Retinal pigment epithelial cell (primary cell): ENCODE measurements around the gene CNNM4.
A peak's percentile ranks its signal among the peaks of the same experiment; 100 is the strongest.

Source experiments
- DNase-seq: peaks from one replicate; pipeline ENCODE4 v3.0.0-alpha.2; 2010; ENCODE audit warnings: low read depth
- H3K4me3 ChIP-seq: 2 replicates; pipeline ENCODE4 v1.5.1; 2011; ENCODE audit warnings: mild to moderate bottlenecking, low read length, control low read depth, moderate library complexity
- CTCF ChIP-seq: conservative IDR thresholded peaks from 2 replicates; pipeline ENCODE4 v1.5.1; 2011; ENCODE audit warnings: low read depth, low read length, control low read depth, inconsistent platforms

The CNNM4 gene

GRCh38 chr2:96813656-96814055 is 53.0 kb downstream of the CNNM4 start:
- H3K4me3 ChIP-seq = no peak overlapping the region
- DNase-seq = no peak
- TF ChIP-seq CTCF = no peak

DNA sequence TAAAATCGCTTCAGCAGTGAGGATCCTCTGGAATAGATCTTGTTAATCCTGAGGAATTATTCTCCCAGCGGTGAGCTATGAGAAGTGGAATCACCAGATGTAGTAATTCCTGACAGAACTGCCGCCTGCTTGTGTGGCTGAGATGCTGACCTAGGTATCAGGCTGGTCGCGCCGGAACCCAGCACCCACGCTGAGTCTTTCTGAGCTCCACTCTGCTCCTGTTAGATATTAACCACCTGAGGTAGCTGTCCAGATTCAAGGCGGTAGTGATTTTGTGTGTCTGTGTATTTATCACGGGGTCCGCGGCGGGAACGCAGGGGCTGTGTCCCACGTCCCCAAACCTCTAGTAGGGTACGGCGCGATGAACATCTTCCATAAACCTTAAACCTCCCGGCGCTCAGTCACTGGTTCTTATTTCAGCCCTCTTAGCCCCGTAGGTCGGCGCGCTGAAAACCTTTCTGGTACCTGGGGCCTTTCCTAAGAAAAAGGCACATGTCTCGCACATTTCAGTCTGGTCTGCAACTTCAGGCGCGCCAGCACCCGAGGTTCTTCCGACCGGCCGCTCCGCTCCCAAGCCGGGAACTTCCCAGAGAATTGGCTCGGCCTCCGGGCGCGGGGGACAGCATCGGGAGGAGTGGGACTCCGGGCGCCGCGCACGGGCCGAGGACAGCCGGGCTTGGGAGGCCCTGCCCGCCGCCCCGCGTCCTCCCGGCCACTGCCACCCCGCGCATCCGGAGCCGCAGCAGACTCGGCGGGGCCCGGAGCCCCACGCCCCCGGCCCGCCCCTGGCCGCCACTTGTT is 54.8 kb downstream of the CNNM4 start:
- no peak for DNase-seq
- peak overlapping the region; percentile 66 for H3K4me3 ChIP-seq
- TF ChIP-seq CTCF = no peak

GRCh38 chr2:96816127-96816835 is 55.6 kb downstream of the CNNM4 start, which contains the start of gene CNNM3:
TSS of gene CNNM3 (plus strand) at chr2:96816268. CDS start at chr2:96816278, 10 bp downstream.
- DNase-seq = peak; percentile 69
- peak within 1 kb of the TSS; percentile 66 for H3K4me3 ChIP-seq
- TF ChIP-seq CTCF = peak; percentile 34

DNA sequence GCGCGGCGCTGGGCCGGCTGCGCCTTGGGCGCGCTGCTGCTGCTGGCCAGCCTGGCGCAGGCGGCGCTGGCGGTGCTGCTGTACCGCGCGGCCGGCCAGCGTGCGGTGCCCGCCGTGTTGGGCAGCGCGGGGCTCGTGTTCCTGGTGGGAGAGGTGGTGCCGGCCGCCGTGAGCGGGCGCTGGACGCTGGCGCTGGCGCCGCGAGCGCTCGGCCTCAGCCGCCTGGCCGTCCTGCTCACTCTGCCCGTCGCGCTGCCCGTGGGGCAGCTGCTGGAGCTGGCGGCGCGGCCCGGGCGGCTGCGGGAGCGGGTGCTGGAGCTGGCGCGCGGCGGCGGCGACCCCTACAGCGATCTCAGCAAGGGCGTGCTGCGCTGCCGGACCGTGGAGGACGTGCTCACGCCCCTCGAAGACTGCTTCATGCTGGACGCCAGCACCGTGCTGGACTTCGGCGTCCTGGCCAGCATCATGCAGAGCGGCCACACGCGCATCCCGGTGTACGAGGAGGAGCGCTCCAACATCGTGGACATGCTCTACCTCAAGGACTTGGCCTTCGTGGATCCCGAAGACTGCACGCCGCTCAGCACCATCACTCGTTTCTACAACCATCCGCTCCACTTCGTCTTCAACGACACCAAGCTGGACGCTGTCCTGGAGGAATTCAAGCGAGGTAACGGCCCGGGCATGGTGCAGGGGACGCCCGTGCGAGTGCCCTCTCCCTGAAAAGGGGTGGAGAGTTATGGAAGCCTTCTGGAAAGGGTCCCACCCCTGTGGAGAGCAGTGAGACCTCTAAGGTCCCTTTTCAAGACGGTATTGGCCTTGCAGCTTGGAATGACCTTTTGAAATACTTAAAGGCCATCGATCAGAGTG is 56.4 kb downstream of the CNNM4 start:
- peak overlapping the region; percentile 50 for H3K4me3 ChIP-seq
- TF ChIP-seq CTCF = no peak
- no peak for DNase-seq

DNA sequence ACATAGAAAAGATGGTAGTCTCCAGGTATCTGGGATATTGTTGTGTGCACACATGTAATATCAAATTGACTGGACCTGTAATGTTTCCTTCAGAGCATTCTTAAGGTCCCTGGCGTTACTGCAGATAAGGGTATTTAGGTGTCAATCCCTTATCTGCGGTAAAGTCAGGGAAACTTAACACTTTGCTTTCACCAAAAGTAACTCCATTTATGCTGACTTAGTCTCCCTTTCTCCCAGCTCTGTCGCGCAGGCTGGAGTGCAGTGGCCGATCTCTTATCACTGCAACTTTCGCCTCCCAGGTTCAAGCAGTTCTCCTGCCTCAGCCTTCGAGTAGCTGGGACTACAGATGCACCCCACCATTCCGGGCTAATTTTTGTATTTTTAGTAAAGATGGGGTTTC is 57.2 kb downstream of the CNNM4 start:
- H3K4me3 ChIP-seq = peak overlapping the region; percentile 50
- no peak for DNase-seq
- TF ChIP-seq CTCF = no peak

DNA sequence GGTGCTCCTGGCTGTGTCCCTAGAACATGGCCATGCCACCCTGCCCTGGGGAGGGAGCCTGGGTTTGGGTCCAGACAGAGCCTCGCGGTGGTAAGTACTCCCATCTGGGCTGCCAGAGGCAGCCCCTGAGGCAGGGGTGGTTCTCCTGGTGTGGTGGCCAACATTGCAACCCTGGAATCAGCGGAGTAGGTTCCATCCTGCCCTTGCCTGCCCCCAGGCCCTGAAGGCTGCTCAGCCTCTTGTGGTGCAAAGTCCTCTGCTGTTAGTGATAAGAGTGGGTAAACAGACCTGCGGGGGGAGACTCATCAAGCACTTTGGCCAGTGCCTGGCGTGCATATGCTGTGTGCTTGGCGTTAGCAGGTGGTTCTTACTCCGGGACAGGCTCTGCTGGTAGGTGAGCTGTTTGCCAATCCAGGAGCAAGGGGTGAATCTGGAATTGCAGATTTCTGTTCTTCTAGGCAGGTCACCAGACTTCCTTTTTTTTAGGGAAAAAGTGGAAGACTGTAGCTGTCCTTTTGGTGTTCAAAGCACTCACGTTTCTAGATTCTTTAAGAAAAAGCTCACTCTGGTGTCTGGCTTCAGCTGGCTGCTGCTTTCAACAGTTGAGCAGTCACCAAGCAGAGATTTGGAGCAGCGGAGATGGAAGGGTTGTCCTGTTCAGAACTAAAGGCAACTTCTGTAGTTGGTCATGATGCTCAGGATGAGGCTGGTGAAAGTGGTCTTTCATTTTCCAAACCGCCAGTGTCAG is 58.6 kb downstream of the CNNM4 start:
- DNase-seq = no peak
- H3K4me3 ChIP-seq = no peak overlapping the region
- no peak for TF ChIP-seq CTCF
